ENCODE measurements around the gene CCNQ.

CCNQ gene

DNA sequence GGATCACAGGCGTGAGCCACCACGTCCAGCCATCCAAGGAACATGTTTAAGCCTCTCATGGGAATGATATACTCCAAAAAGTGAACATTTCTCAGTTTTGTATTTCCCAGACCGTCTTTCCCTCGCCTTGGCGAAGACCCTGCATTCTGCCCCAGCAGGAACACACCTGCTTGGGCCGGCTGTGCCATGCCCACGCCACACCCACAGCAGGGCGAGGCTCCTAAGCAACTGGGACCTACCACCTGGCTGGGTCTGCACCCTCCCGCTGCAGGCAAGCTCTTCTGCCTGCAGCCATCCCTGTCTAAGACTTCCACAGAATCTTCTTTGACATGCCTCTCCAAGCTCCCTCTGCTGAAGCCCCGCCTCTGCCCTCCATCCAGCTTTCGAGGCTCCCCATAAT is 3.6 kb downstream of the CCNQ start:
- no peak for DNase-seq

DNA sequence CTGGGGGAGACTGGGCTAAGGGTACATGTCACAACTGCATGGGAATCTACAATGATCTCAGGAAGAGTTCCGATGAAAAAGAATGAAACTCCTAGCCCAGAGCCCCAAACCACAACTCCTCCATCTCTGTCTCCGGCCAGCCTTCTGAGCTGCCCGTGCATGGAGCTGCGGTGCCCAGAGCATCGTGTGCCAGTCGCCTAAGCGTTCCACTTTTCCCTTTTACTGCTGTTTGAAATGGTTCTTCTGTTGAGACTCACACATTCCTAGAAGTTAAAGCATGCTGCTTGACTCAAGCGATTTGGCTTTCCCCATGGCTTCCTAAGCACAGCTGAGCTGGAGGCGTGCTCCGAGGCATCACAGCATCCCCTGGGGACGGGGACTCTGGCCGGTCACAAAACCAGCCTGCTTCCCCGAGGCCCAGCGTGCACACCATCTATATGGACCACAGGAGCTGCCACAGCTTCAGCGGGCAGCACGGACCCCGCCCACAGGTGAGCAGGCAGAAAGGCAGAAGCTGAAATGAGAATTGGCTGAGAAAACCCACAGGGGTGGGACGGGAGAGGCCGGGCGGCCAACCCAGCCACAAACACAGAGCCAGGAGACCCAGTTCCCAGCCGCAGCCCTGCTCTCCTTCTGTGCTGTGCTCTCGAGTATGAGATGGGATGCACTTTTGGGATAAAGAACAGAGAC is 5.0 kb downstream of the CCNQ start:
- no peak for DNase-seq

DNA sequence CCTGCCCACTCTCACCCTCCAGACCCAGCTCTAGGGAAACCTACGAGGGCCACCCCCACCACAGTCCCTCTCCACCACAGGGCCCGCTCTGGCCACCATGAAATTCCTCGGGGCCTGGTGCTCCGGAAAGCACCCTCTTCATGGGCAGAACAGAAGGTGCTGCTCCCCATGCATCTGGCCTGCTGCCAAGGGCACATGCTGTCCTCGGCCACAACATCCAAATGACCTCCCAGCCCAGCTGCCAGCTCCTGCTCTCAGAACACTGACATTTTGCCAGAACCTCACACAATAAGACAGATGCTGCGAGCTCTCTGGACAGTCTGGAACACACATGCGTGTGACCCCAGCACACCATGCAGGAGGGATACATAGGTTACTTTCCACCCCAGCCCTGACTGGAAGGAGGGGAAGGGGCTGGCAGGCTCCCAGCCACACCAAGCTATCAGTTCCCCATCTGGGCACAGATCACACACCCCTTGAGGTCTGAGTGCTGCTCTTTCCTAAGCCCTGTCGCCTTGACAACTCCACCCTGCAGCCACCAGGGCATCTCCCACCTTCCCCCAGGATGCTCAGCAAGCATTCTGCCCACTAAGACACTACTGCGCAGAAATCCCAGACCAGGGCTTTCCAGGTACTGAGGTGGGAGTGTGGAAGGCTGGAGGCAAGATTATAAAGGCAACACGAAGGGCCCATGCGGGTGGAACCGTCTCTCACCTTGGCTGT is 5.8 kb downstream of the CCNQ start:
- no peak for DNase-seq

DNA sequence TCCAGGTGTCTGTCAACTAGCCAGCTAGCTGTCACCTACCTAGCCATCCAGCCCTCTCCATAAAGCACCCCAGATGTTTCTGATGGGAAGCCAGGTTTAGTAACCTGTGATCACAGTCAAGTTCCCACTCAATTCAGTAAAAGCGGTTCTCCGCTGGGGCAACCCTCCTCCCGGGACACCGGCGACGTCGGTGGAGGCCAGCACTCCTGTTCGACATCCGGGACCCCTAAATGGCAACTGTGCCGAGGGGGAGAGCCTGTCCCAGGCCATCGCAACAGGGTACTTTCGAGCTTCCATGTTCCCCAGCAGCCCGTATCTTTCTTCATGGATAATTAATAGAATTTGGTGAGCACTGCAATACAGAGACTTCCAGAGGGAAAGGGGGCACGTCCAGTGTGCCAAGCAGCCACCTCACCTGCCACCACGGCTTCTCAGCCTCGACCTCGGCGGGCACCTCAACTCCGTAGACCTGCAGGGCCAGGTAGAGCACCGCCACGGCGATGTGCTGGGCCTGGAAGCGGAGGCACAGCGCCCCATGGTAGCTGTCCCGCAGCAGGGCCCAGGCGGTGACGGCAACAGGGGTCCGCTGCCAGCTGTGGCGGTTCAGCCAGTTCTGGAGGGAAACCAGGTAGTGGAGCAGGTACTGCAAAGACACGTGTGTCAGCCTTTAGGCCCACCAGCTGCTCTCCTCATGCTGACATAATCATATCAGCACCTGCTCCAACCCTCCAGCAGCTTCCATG is 6.7 kb downstream of the CCNQ start:
- no peak for DNase-seq

DNA sequence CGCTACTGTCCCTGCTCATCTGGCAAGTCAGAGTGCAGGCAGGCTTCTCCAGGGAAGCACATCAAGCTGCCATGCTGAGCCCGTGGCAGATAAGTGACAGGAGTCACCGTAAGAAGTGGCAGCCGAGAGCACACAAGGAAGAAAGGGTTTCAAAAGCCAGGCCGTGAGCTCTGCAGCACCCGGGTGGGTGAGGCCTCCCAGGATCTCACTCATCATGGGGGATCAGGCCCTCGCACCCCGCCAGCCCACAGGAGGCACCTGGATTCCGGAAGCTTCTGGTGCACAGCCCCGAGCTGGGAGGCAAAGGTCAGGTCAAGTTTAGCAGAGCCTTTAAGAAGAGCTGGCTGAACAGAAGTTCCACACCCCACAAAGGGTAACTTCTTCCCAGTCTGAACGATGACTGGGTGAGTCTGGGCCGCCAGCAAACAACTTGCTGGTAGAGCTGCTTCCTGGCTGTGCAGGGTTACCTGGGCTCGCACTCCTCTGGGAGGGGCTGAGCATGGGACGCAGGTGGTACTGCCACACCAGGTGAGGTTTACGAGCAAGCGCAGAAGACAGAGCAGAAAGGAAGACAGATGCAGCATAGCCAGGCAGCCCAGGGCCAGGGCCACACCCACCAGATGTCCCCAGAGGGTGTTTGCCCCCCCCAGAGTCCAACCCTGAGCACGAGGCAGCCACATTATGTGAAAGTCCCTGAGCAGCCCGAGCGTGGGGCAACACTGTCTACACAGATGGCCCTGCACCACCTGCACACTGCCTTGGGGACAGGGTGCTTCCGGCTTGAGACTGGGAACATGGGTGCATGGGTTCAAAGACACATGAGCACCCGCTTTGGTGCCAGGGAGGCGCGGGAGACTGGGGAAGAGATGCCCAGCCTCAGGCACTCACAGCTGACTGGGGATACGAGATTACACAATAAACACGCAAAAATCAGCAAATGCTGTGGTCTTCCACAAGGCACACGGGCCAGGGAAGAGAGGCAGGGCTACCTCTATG is 7.7 kb downstream of the CCNQ start:
- DNase-seq = no peak

DNA sequence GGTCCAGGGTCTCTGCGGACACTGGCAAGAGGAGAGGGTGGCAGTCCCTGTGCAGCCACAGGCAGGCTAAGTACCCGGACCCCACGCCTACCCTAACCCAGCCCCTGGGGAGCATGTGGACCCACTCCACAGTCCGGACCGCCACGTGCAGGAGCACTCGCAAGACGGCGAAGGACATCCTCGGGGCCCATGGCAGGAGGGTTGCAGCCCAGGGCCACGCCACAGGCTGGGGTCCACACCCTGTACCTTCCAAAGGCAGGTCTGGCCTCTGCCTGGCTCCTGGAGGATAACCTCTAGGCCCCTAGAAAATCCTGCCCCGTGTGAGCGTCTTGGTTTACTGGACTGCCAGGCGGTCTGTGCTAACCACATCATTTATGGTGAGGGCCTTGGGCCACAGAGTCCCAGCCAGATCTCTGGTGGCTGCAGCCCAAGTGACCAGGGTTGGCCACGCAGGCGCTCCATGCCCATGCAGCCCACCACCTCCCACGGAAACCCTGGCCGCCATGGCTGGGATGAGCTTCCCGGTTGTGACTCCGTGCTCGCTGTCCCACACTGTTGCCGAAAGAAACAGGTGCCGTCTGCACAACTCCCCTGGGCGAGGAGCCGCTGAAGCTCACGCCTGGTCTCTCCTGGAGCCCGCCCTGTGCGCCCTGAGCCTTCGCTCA is 10.0 kb downstream of the CCNQ start:
- DNase-seq = no peak

DNA sequence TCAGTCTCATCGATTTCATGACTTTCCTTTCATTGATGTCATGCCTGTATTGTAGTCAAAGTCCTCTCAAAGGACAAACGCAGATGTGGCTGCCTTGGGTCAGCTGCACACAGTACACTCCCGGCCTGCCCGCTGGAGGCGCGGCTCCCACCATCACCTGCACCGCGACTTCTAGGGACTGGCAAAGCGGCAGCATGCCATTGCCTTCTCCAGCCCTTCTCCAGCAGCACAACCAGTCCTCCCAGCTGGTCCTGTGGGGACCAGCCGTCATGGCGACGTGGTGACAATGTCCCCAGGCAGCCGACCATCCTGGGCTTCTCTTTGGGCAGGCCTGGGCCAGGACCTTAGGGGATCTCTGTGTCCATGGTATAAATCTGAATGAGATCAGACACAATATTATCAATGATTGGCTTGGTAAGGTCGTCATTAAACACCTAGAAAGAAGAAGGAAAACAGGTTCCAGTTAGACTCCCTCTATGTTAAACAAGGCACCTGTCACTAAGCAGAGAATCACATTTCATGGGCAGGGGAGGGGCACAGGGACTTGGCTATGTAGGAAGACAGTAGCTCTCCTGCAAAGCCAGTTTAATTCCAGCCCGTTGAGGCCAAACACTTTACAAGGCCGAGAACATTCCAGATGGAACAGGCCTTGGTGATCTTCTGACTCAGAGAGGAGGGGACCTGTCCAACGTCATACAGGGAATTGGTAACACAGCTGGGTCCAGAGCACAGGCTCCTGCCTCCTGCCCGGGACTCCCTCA is 10.7 kb downstream of the CCNQ start:
- DNase-seq = no peak

DNA sequence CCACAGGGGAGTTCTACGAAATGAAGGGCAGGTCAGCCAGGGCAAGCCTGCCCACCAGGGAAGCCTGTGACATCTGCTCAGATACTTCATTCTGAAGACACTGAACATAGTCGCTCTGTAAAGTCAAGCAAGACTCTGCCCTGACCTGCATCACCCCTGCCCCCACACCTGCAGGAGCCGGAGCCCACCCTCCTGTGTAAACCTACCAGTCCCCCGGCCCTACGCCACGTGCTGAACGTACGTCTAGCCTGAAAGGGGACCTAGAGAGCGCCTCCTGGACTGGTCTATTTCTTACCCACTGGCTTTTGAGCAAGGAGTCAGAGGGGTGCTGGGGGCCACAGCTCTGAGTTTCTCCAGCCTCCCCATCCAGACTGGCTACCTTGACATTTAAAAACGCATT is 11.6 kb downstream of the CCNQ start:
- DNase-seq = no peak

DNA sequence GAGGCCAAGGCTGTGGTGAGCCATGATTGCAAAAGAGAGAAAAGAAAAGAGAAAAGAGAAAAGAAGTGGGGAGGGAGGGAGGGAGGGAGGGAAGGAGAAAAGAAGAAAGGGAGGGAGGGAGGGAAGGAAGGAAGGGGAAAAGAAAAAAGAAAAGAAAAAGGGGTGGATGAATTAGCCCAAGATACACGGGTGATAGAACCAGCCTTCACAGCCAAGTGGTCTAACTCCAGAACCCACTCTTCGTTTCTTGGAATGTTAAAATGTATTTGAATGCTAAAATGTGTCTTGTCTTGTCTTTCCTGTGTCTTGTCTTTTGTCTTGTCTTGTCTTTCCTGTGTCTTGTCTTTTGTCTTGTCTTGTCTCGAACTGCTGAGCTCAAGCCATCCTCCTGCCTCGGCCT is 13.1 kb downstream of the CCNQ start:
- no peak for DNase-seq

DNA sequence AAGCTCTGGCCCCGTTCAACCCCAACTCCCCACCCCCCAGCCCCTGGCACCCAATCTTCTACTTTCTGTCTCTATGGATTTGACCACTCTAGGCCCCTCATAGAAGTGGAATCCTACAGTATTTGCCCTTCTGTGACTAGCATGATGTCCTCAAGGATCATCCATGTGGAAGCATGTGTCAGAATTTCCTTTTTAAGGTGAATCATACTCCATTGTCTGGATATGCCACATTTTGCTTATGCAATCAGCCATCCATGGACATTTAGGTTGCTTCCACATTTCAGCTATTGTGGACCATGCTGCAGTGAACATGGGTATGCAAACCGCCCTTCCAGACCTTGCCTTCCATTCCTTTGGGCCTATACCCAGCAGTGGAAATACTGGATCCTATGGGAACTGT is 15.5 kb downstream of the CCNQ start:
- no peak for DNase-seq

DNA sequence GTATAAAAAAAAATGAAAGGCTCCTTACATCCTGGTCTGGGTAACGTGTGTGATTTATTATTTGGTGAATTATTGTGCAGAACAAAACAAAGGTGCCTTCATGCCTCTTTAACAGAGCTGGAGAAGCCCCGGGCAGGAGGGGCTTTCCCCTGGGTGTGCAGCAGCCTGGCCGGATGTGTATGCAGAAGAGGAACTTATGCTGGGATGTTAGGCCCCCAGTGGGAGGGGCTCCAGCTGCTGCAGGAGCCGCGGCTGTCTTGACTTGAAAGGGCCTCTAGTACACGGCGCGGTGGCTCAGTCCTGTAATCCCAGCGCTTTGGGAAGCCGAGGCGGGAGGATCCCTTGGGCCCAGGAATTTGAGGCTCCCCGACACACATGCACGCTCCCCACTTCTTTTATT is 16.0 kb downstream of the CCNQ start:
- DNase-seq = no peak

DNA sequence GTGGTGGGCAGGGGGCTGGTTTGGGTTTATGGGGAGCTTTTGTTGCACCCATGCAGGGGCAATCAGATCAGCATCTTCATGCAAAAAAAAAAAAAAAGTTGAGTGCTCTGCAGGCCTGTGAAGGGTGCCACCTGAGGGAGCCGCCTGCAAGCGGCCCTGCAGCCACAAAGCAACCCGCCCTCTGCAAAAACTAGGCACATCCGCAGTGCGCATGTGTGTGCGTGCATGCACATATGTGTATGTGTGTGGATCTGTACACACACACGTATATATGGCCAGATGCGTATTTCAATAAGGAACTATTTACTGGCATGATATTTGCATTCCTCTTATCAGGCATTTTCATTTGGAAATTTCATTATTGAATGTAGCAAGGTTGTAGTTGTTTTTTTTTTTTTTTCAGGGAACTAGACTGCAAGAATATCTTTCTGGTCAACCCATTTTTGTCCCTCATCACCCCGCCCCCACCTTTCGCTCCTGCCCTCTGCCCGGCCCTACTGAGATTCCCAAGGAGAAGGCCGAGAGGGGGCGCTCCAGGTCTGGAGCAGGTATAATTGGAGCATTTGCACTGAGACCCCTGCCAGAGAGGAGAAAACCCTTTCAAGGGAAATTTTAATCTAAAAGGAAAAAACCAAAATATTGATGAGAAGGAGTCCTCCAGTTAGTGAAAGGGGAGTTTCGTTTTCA is 18.1 kb downstream of the CCNQ start:
- no peak for DNase-seq

DNA sequence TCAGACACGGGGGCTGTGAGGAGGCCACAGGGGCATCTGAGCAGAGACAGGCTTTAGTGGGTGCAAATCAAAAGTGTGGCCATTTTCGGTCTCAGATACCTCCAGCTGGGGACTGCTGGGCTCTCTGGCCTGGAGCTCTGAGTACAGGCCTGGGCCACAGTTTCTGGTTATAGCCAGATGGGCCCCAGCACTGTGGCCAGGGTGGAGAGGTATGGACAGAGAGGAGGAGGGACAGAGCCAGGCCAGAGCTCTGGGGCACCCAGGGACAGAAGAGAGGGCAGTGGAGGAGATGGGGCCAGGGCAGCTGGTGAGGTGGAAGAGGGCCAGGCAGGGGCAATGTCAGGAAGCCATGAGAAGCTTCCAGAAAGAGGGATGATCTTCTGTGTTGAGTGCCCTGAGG is 20.1 kb downstream of the CCNQ start:
- DNase-seq = no peak

DNA sequence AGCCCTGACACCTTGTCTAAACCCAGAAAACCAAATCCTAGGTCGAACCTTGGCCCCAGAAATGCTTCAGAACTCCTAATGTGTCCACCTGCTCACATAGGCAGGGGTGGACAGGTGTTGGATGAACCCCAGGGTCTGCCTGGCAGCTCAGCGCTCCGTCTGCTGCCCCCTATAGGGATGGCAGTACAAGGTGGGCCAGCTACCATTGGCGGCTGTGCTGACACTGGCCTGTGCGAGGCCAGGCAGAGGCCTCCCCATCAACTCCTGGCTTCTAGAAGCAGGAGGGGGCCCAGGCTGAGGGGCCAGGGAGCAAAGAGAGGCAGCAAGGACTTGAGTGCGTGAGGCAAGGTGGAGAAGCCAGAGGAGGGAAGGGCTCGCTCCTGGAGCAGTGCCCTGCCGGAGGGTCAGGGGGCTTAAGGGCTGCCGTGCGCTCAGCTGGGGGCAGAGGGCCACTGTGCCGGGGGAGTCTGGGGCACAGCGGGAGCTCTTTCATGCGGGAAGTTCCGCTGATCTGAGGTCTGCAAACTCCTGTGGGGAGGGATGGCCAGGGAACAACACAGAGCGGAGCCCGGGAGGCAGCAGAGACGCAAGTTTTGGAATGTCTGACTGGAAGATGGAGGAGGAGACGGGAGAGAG is 20.6 kb downstream of the CCNQ start:
- DNase-seq = no peak

DNA sequence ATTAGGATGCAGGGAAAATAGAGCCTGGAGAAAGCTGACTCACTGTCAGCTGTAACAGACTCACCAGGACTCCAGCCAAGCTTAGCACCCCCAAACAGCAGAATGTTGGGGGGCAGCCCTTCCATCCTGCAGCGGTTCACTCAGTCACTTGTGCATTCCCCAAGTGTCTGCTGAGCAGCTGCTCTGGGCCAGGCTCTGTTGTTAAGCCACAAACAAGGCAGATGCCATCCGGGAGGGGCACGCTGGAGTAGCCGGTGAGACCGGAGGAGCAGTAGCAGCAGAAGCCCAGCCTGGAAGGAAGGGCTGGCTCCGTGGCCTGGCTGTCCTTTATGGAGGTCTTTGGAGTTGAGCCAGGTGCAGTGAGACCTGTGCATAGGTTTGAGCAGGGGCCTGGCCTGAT is 22.0 kb downstream of the CCNQ start:
- DNase-seq = no peak

DNA sequence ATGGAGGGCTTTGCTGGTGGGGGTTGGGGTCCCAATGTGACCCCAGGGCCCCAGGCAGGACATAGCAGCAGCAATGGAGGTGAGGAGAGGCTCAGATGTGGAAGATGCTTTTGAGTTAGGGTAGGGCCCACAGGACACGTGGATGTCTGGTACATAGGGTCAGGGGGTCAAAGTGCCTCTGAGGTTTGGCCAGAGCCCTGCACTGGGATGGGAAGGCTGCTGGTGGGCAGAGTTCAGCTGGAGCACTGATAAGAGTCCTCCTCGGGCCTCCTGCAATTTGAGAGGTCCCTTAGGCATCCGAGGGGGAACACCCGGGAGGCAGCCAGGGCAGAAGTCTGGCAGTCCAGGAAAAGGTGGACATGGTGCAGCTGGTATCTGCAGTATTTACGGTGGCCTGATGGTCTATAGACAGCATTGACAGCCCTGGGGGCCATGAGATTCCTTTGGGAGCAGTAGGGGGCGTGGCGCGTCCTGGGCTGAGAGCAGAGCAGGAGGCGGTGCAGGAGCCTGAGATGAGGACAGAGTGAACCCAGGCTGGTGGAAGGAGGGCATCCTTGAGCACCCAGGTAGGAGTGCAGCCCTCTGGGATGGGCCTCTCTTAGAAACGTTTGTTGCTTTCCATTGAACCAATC is 22.6 kb downstream of the CCNQ start:
- no peak for DNase-seq

DNA sequence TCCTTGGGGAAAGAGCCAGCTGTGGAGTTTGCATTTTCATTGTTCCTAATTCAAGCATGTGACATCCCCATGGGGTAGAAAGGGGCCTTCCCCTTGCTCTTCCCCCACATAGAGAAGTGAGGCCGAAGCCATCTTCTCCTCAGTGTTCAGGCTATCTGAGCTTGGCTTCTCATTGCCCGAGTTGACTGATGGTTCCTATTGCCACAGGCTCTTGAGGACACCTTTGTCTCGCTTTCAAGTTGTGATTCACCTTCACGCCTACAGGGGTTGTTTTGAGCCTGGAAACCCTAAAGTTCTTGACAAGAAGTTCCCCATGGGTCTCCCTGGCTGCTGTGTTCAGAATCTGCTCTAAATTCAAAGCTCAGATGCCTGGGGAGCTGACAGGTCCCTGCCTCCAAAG is 25.0 kb downstream of the CCNQ start:
- no peak for DNase-seq

DNA sequence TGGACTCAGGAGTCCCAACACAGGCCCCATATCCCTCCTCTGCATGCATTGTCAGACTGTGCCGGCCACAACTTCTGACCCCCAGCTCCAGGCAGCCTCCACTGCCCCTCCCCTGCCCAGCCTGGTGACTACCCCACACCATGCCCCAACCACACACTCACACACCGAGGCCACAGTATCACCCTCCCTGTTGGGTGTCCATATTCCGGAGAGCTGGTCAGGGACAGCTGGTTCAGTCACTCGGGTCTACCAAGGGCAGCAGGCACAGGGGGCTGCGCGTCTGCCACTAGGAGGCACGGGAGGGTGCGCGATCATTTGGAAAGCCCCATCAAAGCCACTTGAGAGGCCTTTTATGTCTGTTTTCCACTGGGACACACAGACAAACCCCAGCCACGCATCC is 26.3 kb downstream of the CCNQ start:
- DNase-seq = no peak

DNA sequence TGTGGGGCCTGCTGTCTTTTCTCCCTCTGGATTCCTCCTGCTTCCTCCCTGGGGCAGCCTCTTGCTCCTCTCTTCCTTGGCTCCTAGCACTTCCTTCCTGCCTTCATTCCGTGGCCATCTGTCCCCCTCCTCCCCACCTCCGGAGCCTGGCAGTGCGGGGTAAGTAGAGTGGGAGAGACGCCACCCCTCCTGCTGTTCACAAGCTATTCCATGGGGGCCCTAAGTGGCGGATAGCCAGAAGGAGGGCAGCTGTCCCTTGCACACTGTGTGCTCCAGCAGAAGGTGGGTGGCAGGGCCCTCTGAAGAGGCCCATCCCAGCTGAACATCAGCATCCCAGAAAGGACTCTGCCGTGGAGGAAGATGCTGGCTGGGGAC is 27.4 kb downstream of the CCNQ start:
- no peak for DNase-seq

DNA sequence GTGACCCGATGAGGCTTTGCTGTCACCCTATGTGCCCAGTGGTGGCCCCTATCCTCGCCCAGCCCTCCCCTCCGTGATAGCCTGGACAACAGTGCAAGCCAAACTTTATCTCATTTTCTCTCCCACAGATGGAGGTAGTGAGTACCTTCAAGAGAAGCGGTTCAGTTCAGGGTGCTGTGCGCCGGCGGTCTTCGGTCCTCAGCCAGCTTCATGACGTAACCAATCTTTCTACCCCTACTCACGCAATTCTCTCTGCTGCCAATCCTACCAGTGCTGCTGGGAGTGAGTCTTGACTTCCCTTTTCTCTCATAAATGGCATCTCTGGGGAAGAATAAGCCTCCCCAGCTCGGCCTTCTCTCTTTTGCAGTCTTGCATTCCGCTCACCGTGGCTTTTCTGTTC is 29.5 kb downstream of the CCNQ start:
- DNase-seq = no peak

All from NCI-H187 (cell line).